ENCODE data around the gene SERGEF.

SERGEF gene

GRCh38 chr11:17755891-17756290 is 257.0 kb downstream of the SERGEF start:
- no peak for TF ChIP-seq JUND (IDR thresholded peaks at IDR 0.05; ENCODE audit: low read depth)
- in situ Hi-C loops (cut with HindIII; ENCODE audit: low pct_unique_long_range_greater_than_20kb, low sequenced_read_pairs), result no loop called here
- DNase-seq (ENCODE audit: low read depth in 1 of 2, low spot score in 1 of 2), result no peak

GRCh38 chr11:17753641-17754040 is 259.2 kb downstream of the SERGEF start:
- DNase-seq (ENCODE audit: low read depth in 1 of 2, low spot score in 1 of 2), result no peak
- in situ Hi-C loops (cut with HindIII; ENCODE audit: low pct_unique_long_range_greater_than_20kb, low sequenced_read_pairs), result no loop called here
- TF ChIP-seq JUND (IDR thresholded peaks at IDR 0.05; ENCODE audit: low read depth), result no peak

GRCh38 chr11:17753153-17753552 is 259.7 kb downstream of the SERGEF start:
- no peak for DNase-seq (ENCODE audit: low read depth in 1 of 2, low spot score in 1 of 2)
- no peak for TF ChIP-seq JUND (IDR thresholded peaks at IDR 0.05; ENCODE audit: low read depth)
- in situ Hi-C loops (cut with HindIII; ENCODE audit: low pct_unique_long_range_greater_than_20kb, low sequenced_read_pairs), result no loop called here

- no peak for DNase-seq (ENCODE audit: low read depth in 1 of 2, low spot score in 1 of 2)
- in situ Hi-C loops (cut with HindIII; ENCODE audit: low pct_unique_long_range_greater_than_20kb, low sequenced_read_pairs), result no loop called here
- TF ChIP-seq JUND (IDR thresholded peaks at IDR 0.05; ENCODE audit: low read depth), result no peak
Measured at GRCh38 chr11:17752144-17752543, 260.7 kb downstream of the SERGEF start.

GRCh38 chr11:17751558-17751957 is 261.3 kb downstream of the SERGEF start:
- DNase-seq (ENCODE audit: low read depth in 1 of 2, low spot score in 1 of 2), result no peak
- in situ Hi-C loops (cut with HindIII; ENCODE audit: low pct_unique_long_range_greater_than_20kb, low sequenced_read_pairs), result no loop called here
- TF ChIP-seq JUND (IDR thresholded peaks at IDR 0.05; ENCODE audit: low read depth), result no peak

- no peak for DNase-seq (ENCODE audit: low read depth in 1 of 2, low spot score in 1 of 2)
- in situ Hi-C loops (cut with HindIII; ENCODE audit: low pct_unique_long_range_greater_than_20kb, low sequenced_read_pairs), result no loop called here
- no peak for TF ChIP-seq JUND (IDR thresholded peaks at IDR 0.05; ENCODE audit: low read depth)
Measured at GRCh38 chr11:17750801-17751165, 262.1 kb downstream of the SERGEF start.

GRCh38 chr11:17750013-17750800 is 262.6 kb downstream of the SERGEF start:
- in situ Hi-C loops (cut with HindIII; ENCODE audit: low pct_unique_long_range_greater_than_20kb, low sequenced_read_pairs), result no loop called here

GRCh38 chr11:17748761-17749721 is 263.8 kb downstream of the SERGEF start:
- DNase-seq (ENCODE audit: low read depth in 1 of 2, low spot score in 1 of 2), result no peak
- TF ChIP-seq JUND (IDR thresholded peaks at IDR 0.05; ENCODE audit: low read depth), result no peak
- in situ Hi-C loops (cut with HindIII; ENCODE audit: low pct_unique_long_range_greater_than_20kb, low sequenced_read_pairs), result no loop called here

More at GRCh38 chr11:17750013-17750800, 262.6 kb downstream of the SERGEF start:
- no peak for DNase-seq (ENCODE audit: low read depth in 1 of 2, low spot score in 1 of 2)
- TF ChIP-seq JUND (IDR thresholded peaks at IDR 0.05; ENCODE audit: low read depth), result no peak

- in situ Hi-C loops (cut with HindIII; ENCODE audit: low pct_unique_long_range_greater_than_20kb, low sequenced_read_pairs), result no loop called here
- no peak for DNase-seq (ENCODE audit: low read depth in 1 of 2, low spot score in 1 of 2)
- no peak for TF ChIP-seq JUND (IDR thresholded peaks at IDR 0.05; ENCODE audit: low read depth)
Measured at GRCh38 chr11:17748044-17748443, 264.8 kb downstream of the SERGEF start.

GRCh38 chr11:17747131-17747955 is 265.5 kb downstream of the SERGEF start:
- no peak for TF ChIP-seq JUND (IDR thresholded peaks at IDR 0.05; ENCODE audit: low read depth)
- in situ Hi-C loops (cut with HindIII; ENCODE audit: low pct_unique_long_range_greater_than_20kb, low sequenced_read_pairs), result no loop called here
- DNase-seq (ENCODE audit: low read depth in 1 of 2, low spot score in 1 of 2), result no peak

GRCh38 chr11:17746096-17746495 is 266.8 kb downstream of the SERGEF start:
- TF ChIP-seq JUND (IDR thresholded peaks at IDR 0.05; ENCODE audit: low read depth), result no peak
- DNase-seq (ENCODE audit: low read depth in 1 of 2, low spot score in 1 of 2), result no peak
- in situ Hi-C loops (cut with HindIII; ENCODE audit: low pct_unique_long_range_greater_than_20kb, low sequenced_read_pairs), result no loop called here

GRCh38 chr11:17745023-17745772 is 267.6 kb downstream of the SERGEF start:
- TF ChIP-seq JUND (IDR thresholded peaks at IDR 0.05; ENCODE audit: low read depth), result no peak
- in situ Hi-C loops (cut with HindIII; ENCODE audit: low pct_unique_long_range_greater_than_20kb, low sequenced_read_pairs), result no loop called here
- no peak for DNase-seq (ENCODE audit: low read depth in 1 of 2, low spot score in 1 of 2)
